Activated CD8-positive, alpha-beta memory T cell treated with anti-CD3 and anti-CD28 coated beads for 1 hour (primary cell): ENCODE measurements around the gene KBTBD2.
A peak's percentile ranks its signal among the peaks of the same experiment; 100 is the strongest.
"Not testable (repeated sequence)": the region's sequence is repeated elsewhere in the genome, so short reads cannot be mapped to it uniquely, and the experiment has no call there.

Experiments used
- DNase-seq, 2 donors: peaks; one replicate each; pipeline ENCODE4 v3.0.0-alpha.2; 2020; ENCODE audit warnings: low read depth in 1 of 2; ENCODE audit errors: extremely low read depth in 1 of 2

Gene KBTBD2

GRCh38 chr7:32893722-32894121, 2.2 kb upstream of the KBTBD2 start:
- no peak for DNase-seq

GRCh38 chr7:32893207-32893524, 1.6 kb upstream of the KBTBD2 start:
- DNase-seq = no peak

- no peak for DNase-seq
Observed at GRCh38 chr7:32892521-32893206, 1.1 kb upstream of the KBTBD2 start.

DNA sequence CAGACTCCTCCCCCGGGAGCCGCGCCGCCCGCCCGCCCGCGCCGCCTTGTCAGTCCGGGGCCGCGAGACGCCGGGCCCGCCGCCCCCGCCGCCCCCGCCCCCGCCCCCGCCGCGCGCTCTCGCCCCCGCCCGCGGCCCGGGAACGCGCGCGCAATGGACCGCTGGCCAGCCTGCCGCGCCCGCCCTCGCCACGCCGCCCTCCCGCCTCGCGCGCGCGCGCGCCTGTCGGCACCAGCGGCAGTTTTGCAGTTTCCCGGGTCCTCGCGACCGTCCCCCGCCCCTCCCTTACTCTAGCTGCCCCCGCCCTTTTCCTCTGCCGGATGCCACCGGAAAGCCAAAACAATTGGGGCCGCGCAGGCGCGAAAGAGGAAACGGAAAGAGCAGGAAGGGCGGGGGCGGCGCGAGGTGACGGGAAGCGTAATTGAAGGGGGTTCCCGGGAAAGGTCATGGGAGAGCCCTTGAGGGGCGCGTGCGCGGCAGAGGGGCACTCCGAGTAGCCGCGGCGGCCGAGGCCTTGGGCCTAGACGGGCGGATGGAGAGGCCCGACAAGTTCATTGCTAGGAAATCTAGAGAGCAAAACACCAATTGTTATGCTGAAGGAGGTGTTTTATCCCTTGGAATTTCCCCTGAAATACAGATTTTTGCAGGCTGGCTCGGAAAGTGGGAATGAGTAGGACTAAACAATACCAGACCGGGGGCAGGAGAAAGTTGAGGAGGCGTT, 400 bp upstream of the KBTBD2 start:
- DNase-seq = peak; percentile 95

DNA sequence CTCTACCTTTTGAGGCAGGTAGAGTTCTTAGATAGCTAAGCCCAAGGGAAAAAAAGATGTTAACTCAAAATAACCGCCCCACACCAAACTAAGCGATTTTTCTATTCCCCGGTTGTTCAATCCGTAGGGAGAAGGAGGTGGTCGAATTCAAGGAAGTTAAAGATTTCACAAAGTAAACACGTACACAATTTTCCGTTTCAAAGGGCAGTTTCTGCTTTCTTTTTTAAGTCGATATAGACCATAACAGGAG, 842 bp downstream of the KBTBD2 start:
- no peak for DNase-seq

GRCh38 chr7:32890010-32890792, 1.4 kb downstream of the KBTBD2 start:
- DNase-seq = no peak

DNA sequence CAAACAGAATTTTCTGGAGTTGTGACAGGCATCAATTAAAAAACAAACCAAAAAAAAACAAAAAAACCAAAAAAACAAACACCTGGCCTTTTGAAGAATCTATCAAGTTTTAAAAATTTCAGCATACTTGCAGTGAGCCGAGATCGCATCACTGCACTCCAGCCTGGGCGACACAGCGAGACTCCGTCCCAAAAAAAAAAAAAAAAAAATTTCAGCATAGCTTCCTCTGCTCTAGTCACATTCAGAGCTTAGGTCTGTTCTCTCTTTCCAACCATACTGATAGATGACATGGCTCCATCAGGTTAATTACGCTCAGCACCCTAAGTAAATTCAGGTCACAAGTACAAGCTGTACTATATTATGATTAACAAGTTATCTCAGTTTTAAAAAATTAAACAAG, 3.1 kb downstream of the KBTBD2 start:
- no peak for DNase-seq

DNA sequence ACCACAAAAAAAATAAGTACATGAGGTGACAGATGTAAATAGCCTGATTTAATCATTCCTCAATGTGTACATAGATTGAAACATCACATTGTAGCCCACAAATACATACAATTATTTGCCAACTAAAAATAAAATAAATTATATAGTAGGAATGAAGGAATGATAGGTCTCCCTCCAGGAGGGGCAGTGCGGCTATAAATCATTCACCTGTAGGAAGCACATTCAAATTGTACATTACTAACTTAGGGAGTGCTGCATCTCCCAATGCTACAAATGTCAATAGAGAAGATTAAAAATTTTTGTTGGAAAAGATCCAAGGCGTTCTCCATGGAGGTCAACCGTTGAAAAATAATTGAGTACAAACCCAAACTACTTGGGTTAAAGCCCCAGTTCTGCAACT, 4.2 kb downstream of the KBTBD2 start:
- no peak for DNase-seq

- no peak for DNase-seq
Observed at GRCh38 chr7:32881074-32881982, 10.2 kb downstream of the KBTBD2 start.

DNA sequence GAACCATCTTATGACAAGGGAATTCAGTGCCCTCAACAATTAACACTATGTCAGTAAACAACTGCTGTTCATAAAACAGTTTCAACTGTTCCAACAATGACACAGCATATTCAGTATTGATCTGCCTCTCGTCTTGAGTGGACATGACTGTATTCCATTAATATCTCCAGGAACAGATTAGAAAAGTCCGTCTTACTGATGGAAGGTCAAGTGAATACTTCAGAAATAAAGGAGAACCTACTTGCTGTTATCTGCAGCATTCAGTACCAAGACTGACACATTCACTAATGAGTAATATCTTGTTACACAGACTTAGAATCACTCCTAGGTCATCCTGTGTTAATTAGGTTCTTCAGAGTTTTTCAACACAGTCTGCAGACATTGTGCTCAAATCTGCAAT, 12.1 kb downstream of the KBTBD2 start:
- no peak for DNase-seq

- DNase-seq = not testable (repeated sequence)
Observed at GRCh38 chr7:32878023-32878422, 13.5 kb downstream of the KBTBD2 start.

DNA sequence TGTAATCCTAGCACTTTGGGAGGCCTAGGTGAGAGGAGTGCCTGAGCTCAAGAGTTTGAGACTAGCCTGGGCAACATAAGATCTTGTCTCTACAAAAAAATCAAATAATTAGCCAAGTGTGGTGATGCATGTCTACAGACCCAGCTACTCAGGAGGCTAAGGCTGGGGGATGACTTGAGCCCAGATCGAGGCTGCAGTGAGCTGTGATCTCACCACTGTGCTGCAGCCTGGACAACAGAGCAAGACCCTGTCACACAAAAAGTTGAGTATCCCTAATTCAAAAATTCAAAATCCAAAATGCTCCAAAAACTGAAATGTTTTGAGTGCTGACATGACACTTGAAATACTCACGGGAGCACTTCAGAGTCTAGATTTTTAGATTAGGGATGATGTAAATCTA, 19.1 kb downstream of the KBTBD2 start:
- DNase-seq = no peak

- no peak for DNase-seq
Observed at GRCh38 chr7:32871624-32872371, 19.8 kb downstream of the KBTBD2 start.

DNA sequence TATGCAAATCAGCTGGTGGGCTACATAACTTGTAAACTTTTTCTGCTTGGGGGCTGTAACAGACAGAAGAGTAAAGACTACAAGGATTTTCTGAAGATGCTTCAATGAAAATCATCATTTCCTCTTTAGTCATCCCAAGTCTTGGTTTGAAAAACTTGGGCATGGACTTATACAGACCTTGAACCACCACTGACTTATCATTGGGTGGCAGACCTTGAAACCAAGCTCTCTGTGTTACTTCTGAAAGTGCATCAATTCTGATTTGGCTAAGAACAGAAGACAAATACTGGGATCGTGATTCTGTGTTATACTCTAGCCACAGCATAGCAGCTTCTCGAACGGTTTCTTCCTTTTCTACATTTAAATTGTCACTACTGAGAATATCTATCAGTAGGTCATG, 21.3 kb downstream of the KBTBD2 start:
- no peak for DNase-seq

DNA sequence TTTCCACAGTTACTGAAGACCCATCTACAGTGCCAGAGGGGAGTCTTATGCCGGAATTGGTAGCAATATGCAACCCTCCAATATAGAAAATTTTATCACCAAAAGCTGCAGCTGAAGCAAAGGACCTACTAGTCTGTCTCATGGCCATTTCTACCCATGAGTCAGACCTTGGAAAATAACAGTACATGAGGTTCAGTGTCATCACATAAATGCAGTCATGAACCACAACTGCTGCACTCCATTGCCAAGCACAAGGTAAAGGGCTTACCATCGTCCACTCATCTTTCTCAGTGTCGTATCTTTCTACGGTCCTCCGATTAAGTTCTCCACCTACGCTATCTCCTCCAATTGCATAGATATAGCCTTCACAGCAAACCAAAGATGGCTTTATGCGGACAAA, 21.8 kb downstream of the KBTBD2 start:
- no peak for DNase-seq

DNA sequence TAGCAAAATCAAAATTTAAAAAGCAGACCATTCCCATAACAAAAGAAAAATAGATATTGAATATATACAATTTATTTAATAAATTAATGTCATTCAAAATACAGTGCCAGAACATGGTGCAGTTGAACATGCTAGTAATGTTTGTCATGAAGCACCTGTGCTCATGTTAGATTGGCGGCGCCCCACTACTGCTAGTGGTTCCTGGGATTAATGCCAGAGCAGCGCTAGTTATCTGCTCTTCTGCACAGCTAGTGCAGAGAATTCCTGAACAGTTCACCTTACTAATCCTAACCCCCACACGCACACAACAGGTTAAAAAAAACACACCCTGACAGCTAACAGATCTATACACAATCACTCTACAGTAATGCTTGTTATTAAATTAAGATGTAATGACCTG, 23.4 kb downstream of the KBTBD2 start:
- DNase-seq = no peak

GRCh38 chr7:32865448-32866030, 26.0 kb downstream of the KBTBD2 start:
- DNase-seq = no peak

- not testable (repeated sequence) for DNase-seq
Observed at GRCh38 chr7:32863872-32864271, 27.7 kb downstream of the KBTBD2 start.

DNA sequence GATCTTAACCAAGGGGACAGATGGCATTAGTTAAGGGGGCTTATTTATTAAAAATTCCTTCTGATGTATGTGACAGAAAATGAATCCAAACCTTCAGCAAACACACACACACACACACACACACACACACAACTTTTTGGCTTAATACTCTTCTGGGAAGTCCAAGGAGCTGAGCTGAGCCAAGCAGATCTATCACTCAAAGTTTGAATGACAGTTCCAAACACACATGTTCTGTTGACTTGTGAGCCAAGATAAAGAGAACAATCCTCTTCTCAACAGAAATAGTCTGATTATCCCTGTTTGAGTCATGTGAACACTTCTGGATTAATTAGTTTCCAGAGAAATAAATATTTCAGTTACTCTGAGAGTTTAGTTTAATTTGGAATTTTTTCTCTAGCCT, 31.5 kb downstream of the KBTBD2 start:
- DNase-seq = no peak

DNA sequence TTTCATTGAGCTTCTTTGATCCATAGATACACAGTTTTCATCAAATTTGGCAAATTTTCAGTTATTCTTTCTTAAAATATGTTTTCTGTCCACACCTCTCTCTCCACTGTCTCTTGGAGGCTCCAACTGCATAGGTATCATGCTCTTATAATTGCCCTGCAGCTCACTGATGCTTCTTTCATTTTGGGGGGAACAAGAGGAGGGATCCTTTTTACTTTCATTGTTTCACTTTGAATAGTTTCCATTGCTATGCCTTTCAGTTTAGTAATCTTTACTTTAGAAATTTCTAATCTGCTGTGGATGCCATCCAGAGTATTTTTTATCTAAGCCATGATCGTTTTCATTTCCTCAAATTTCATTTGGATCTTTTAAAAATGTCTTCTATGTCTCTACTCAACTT, 32.9 kb downstream of the KBTBD2 start:
- no peak for DNase-seq
